ENCODE results near the gene SH2D3C.

GRCh38 chr9:127707766-127708165 lies 70.7 kb downstream of the SH2D3C start:
- no peak for TF ChIP-seq CTCF (conservative IDR thresholded peaks at IDR 0.05 in 1 of 2, IDR thresholded peaks at IDR 0.05 in 1 of 2; ENCODE audit: extremely low read depth in 1 of 2, insufficient read depth in 1 of 2, low read depth in 1 of 2, low read length in 2 of 2)
- no peak for TF ChIP-seq EZH2 (IDR thresholded peaks at IDR 0.05; ENCODE audit: borderline replicate concordance, low read length)

All from mammary epithelial cell (primary cell).